GM12878 (cell line): ENCODE data around the gene CBLB. TPM values are rescaled to one million over a fixed set of nuclear protein-coding genes. Genes with fewer than 3 reads are reported as not detected.

Source experiments
- ASH2L ChIP-seq: fragments of 300-600, 200-600 bp; sonication (generic); IDR thresholded peaks from 2 replicates; pipeline ENCODE4 v1.6.1; 2017; ENCODE audit warnings: low read depth, mild to moderate bottlenecking, borderline replicate concordance
- BRCA1 ChIP-seq: IDR thresholded peaks from 2 replicates; pipeline ENCODE4 v1.6.1; 2011; ENCODE audit warnings: low read depth, low read length, improper control_type of control experiment
- CBFB ChIP-seq: IDR thresholded peaks from 2 replicates; pipeline ENCODE4 v1.6.1; 2016; ENCODE audit warnings: antibody characterized with exemption, low read depth
- CREM ChIP-seq: IDR thresholded peaks from 2 replicates; pipeline ENCODE4 v1.6.1; 2014; ENCODE audit warnings: antibody characterized with exemption, low read depth
- ESRRA ChIP-seq: IDR thresholded peaks from 2 replicates; pipeline ENCODE4 v1.6.1; 2012; ENCODE audit warnings: mild to moderate bottlenecking, low read length, improper control_type of control experiment
- GATAD2B ChIP-seq: fragments of 450-650 bp; conservative IDR thresholded peaks from 2 replicates; pipeline ENCODE4 v1.6.1; 2017; ENCODE audit warnings: low read depth, mild to moderate bottlenecking, moderate library complexity
- KDM1A ChIP-seq: fragments of 200-600 bp; sonication (generic); IDR thresholded peaks from 2 replicates; pipeline ENCODE4 v1.6.1; 2016; ENCODE audit warnings: borderline replicate concordance
- MTA2 ChIP-seq: fragments of 450-650 bp; IDR thresholded peaks from 2 replicates; pipeline ENCODE4 v1.6.1; 2016; ENCODE audit warnings: low read depth, mild to moderate bottlenecking, moderate library complexity
- NFYB ChIP-seq: IDR thresholded peaks from 2 replicates; pipeline ENCODE4 v1.6.1; 2011; ENCODE audit warnings: low read depth, mild to moderate bottlenecking, low read length, improper control_type of control experiment, moderate library complexity; ENCODE audit not compliant: insufficient read depth
- NR2C1 ChIP-seq: fragments of 450-650 bp; IDR thresholded peaks from 2 replicates; pipeline ENCODE4 v1.6.1; 2017; ENCODE audit warnings: antibody characterized with exemption, mild to moderate bottlenecking, moderate library complexity
- SMC3 ChIP-seq: IDR thresholded peaks from 2 replicates; pipeline ENCODE4 v1.6.1; 2011; ENCODE audit warnings: low read length, improper control_type of control experiment, borderline replicate concordance
- SP1 ChIP-seq: IDR thresholded peaks from one replicate; pipeline ENCODE4 v1.6.1; 2011; ENCODE audit warnings: low read depth, low read length
- SREBF2 ChIP-seq: IDR thresholded peaks from 2 replicates; pipeline ENCODE4 v1.6.1; 2012; ENCODE audit warnings: mild to moderate bottlenecking, low read length
- SUPT20H ChIP-seq: IDR thresholded peaks from 2 replicates; pipeline ENCODE4 v1.6.1; 2011; ENCODE audit warnings: low read depth, mild to moderate bottlenecking, low read length, moderate library complexity, borderline replicate concordance; ENCODE audit not compliant: control insufficient read depth
- YY1 ChIP-seq: IDR thresholded peaks from 2 replicates; pipeline ENCODE4 v1.6.1; 2011; ENCODE audit warnings: low read depth, mild to moderate bottlenecking, low read length
- ZNF384 ChIP-seq: IDR thresholded peaks from 2 replicates; pipeline ENCODE4 v1.6.1; 2012; ENCODE audit warnings: low read depth, mild to moderate bottlenecking, low read length, improper control_type of control experiment, borderline replicate concordance
- ZNF622 ChIP-seq: fragments of 450-650 bp; IDR thresholded peaks from 2 replicates; pipeline ENCODE4 v1.6.1; 2017; ENCODE audit warnings: mild to moderate bottlenecking, inconsistent platforms
- polyA plus RNA-seq, 11 experiments: library from polyadenylated mRNA; depleted of rRNA in 4 of 11; unstranded in 6 of 11; stranded (reverse) in 5 of 11; fragments of >200 nt; fragmentation: Nextera tagmentation in 4 of 11; fragmentation: Illumina TruSeq in 1 of 11; extraction: Ambion mirVana in 4 of 11; extraction: Trizol in 1 of 11; gene quantifications; 1 replicate in 1 of 11; 2 replicates in 10 of 11; pipeline versions ENCODE4 v1.2.1 to v1.2.3, GENCODE V29; 2011 to 2016; ENCODE audit warnings: inconsistent platforms in 2 of 11, missing spikeins in 2 of 11, low read depth in 1 of 11
- total RNA-seq, 4 experiments: library from RNA; depleted of rRNA in 3 of 4; stranded (reverse); fragments of >200 nt in 3 of 4; fragmentation: Illumina TruSeq in 1 of 4; extraction: Trizol in 1 of 4; gene quantifications; 2 replicates each; pipeline versions ENCODE4 v1.2.1 to v1.2.3, GENCODE V29; 2013 to 2021
- TF ChIP-seq, protein P1 (sequence below): fragments of 450-650 bp; IDR thresholded peaks from 2 replicates; pipeline ENCODE4 v1.6.1; 2017; ENCODE audit warnings: mild to moderate bottlenecking, moderate library complexity
- TF ChIP-seq, protein P2 (sequence below): fragments of 450-650 bp; IDR thresholded peaks from 2 replicates; pipeline ENCODE4 v1.6.1; 2018; ENCODE audit warnings: borderline replicate concordance, mild to moderate bottlenecking; ENCODE audit not compliant: partially characterized antibody
- TF ChIP-seq, protein P3 (sequence below): fragments of 450-650 bp; IDR thresholded peaks from 2 replicates; pipeline ENCODE4 v1.6.1; 2018; ENCODE audit warnings: mild to moderate bottlenecking, low read depth, moderate library complexity; ENCODE audit not compliant: partially characterized antibody
- TF ChIP-seq, protein P4 (sequence below): IDR thresholded peaks from 2 replicates; pipeline ENCODE4 v1.6.1; 2011; ENCODE audit warnings: low read depth, mild to moderate bottlenecking, low read length, moderate library complexity, borderline replicate concordance; ENCODE audit errors: extremely low read depth

Gene CBLB
- total and polyA plus RNA-seq, 10 of the 15 experiments (the other 5 are each of a cell fraction or from before 2014, with no cell fraction given) = 17.2 to 107 (median 41.9) TPM

DNA sequence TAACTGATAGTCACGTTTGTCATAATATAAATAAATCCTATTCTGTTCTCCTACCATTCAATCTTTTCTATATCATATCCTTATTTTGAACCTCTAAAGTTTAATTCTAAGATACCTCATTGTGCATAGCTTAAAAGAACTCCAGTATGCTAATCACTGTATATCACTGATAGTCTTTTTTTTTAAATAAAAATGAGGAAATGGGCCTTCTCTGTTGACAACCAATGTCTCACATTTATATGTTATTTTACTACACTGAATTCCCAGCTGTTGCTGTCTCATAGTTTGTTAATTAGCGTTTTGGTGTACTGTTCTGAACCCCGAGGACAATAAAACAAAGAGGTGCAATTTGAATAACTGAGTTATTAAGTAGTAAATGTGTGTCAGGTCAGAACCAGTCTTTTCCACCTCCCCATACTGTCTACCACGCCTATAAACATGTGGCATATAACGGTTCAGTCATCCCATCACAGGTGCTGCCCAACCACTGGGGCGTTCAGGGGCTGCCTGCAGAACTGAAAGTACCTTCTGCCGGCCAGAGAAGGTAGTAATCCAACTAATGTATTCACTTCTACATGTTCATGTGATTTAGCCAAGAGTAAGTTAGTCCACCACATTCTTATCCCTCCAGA lies 14.9 kb downstream of the CBLB start (continued):
- TF ChIP-seq, protein P1, sequence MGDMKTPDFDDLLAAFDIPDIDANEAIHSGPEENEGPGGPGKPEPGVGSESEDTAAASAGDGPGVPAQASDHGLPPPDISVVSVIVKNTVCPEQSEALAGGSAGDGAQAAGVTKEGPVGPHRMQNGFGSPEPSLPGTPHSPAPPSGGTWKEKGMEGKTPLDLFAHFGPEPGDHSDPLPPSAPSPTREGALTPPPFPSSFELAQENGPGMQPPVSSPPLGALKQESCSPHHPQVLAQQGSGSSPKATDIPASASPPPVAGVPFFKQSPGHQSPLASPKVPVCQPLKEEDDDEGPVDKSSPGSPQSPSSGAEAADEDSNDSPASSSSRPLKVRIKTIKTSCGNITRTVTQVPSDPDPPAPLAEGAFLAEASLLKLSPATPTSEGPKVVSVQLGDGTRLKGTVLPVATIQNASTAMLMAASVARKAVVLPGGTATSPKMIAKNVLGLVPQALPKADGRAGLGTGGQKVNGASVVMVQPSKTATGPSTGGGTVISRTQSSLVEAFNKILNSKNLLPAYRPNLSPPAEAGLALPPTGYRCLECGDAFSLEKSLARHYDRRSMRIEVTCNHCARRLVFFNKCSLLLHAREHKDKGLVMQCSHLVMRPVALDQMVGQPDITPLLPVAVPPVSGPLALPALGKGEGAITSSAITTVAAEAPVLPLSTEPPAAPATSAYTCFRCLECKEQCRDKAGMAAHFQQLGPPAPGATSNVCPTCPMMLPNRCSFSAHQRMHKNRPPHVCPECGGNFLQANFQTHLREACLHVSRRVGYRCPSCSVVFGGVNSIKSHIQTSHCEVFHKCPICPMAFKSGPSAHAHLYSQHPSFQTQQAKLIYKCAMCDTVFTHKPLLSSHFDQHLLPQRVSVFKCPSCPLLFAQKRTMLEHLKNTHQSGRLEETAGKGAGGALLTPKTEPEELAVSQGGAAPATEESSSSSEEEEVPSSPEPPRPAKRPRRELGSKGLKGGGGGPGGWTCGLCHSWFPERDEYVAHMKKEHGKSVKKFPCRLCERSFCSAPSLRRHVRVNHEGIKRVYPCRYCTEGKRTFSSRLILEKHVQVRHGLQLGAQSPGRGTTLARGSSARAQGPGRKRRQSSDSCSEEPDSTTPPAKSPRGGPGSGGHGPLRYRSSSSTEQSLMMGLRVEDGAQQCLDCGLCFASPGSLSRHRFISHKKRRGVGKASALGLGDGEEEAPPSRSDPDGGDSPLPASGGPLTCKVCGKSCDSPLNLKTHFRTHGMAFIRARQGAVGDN = peak; percentile 51; the same call in 1 of the 2 replicates
- TF ChIP-seq SREBF2 (no peak), ESRRA (no peak), BRCA1 (no peak), SUPT20H (no peak), NR2C1 (no peak), ASH2L (no peak), CREM (no peak), YY1 (no peak), ZNF622 (no peak), SMC3 (no peak), NFYB (no peak), CBFB (no peak), SP1 (no peak), GATAD2B (peak; percentile 46), MTA2 (peak; percentile 65), KDM1A (no peak), ZNF384 (no peak; the same call in 1 of the 2 replicates)
- TF ChIP-seq, protein P2, sequence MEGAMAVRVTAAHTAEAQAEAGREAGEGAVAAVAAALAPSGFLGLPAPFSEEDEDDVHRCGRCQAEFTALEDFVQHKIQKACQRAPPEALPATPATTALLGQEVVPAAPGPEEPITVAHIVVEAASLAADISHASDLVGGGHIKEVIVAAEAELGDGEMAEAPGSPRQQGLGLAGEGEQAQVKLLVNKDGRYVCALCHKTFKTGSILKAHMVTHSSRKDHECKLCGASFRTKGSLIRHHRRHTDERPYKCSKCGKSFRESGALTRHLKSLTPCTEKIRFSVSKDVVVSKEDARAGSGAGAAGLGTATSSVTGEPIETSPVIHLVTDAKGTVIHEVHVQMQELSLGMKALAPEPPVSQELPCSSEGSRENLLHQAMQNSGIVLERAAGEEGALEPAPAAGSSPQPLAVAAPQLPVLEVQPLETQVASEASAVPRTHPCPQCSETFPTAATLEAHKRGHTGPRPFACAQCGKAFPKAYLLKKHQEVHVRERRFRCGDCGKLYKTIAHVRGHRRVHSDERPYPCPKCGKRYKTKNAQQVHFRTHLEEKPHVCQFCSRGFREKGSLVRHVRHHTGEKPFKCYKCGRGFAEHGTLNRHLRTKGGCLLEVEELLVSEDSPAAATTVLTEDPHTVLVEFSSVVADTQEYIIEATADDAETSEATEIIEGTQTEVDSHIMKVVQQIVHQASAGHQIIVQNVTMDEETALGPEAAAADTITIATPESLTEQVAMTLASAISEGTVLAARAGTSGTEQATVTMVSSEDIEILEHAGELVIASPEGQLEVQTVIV = no peak
- TF ChIP-seq, protein P3, sequence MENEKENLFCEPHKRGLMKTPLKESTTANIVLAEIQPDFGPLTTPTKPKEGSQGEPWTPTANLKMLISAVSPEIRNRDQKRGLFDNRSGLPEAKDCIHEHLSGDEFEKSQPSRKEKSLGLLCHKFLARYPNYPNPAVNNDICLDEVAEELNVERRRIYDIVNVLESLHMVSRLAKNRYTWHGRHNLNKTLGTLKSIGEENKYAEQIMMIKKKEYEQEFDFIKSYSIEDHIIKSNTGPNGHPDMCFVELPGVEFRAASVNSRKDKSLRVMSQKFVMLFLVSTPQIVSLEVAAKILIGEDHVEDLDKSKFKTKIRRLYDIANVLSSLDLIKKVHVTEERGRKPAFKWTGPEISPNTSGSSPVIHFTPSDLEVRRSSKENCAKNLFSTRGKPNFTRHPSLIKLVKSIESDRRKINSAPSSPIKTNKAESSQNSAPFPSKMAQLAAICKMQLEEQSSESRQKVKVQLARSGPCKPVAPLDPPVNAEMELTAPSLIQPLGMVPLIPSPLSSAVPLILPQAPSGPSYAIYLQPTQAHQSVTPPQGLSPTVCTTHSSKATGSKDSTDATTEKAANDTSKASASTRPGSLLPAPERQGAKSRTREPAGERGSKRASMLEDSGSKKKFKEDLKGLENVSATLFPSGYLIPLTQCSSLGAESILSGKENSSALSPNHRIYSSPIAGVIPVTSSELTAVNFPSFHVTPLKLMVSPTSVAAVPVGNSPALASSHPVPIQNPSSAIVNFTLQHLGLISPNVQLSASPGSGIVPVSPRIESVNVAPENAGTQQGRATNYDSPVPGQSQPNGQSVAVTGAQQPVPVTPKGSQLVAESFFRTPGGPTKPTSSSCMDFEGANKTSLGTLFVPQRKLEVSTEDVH = no peak
- TF ChIP-seq, protein P4, sequence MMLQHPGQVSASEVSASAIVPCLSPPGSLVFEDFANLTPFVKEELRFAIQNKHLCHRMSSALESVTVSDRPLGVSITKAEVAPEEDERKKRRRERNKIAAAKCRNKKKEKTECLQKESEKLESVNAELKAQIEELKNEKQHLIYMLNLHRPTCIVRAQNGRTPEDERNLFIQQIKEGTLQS = no peak
